GM12892 (cell line): Measurements from ENCODE around the gene EFR3B.
"Not testable (repeated sequence)": the region's sequence is repeated elsewhere in the genome, so short reads cannot be mapped to it uniquely, and the experiment has no call there.

ENCODE experiments used
- POLR2A ChIP-seq: IDR thresholded peaks from 2 replicates; pipeline ENCODE4 v1.6.1; 2011; ENCODE audit warnings: low read depth, low read length, control low read depth
- POLR2AphosphoS5 ChIP-seq: IDR thresholded peaks from 2 replicates; pipeline ENCODE4 v1.6.1; 2011; ENCODE audit warnings: low read depth, low read length, control low read depth
- TAF1 ChIP-seq: IDR thresholded peaks from 2 replicates; pipeline ENCODE4 v1.6.1; 2011; ENCODE audit warnings: low read depth, mild to moderate bottlenecking, control low read depth, low read length, borderline replicate concordance

GRCh38 chr2:25011342-25011741 lies 30.5 kb upstream of the EFR3B start:
- not testable (repeated sequence) for TF ChIP-seq POLR2A, POLR2AphosphoS5, TAF1
